ENCODE results near the gene CPTP. TPM values are rescaled to one million over a fixed set of nuclear protein-coding genes. Genes with fewer than 3 reads are reported as not detected.

The CPTP gene
- total and polyA plus RNA-seq, 4 donors, result 7.9 to 45.1 (median 22.5) TPM

DNA sequence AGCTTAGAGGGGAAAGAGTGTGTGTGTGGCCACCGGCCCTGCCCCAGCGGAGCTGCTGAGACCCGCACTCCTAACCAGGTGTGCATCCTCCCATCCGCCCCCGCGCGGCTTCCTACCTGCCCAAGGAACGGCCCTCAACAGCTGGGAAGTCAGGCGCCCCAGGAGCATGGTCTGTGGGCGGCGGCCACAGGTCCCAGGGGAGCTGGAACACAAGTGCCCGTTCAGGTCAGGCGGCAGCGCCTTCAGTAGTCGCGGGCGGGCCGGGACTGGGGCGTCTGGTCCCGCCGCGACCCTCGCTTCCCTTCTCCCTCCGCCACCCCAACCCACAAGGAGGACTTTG is 50.0 kb downstream of the CPTP start:
- H3K36me3 ChIP-seq (ENCODE audit: control insufficient read depth in 4 of 4, insufficient read depth in 3 of 4, low read depth in 1 of 4, low read length in 3 of 4), result peaks cover 0 to 4% (median 0%) of the 10 kb centered on the region in 4 donors
- no peak for TF ChIP-seq TAF1 (conservative IDR thresholded peaks at IDR 0.05)
- no peak for TF ChIP-seq YY1 (IDR thresholded peaks at IDR 0.05)
- no peak for TF ChIP-seq FOXA1 (IDR thresholded peaks at IDR 0.05)
- no peak for TF ChIP-seq FOXA2 (IDR thresholded peaks at IDR 0.05)
- TF ChIP-seq, protein P1, sequence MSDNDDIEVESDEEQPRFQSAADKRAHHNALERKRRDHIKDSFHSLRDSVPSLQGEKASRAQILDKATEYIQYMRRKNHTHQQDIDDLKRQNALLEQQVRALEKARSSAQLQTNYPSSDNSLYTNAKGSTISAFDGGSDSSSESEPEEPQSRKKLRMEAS (IDR thresholded peaks at IDR 0.05), result no peak
- WGBS, result under 1% methylated on average over 24 of the region's 24 CpGs
- peak overlapping the region; percentile 70 to 98 (median 82) for H3K4me3 ChIP-seq (ENCODE audit: low read depth in 1 of 3, low read length in 3 of 3)
- H3K27ac ChIP-seq (ENCODE audit: low read depth in 1 of 2, low read length in 2 of 2), result peak overlapping the region; percentile 77 to 87
- peak overlapping the region; percentile 68 to 94 for H3K9ac ChIP-seq (ENCODE audit: low read depth in 1 of 2, low read length in 2 of 2)
- DNase-seq (ENCODE audit: low spot score), result no peak
- H3K9me3 ChIP-seq (ENCODE audit: control insufficient read depth in 4 of 4, low read length in 3 of 4), result no peaks in the 10 kb centered on the region
- H3K4me1 ChIP-seq (ENCODE audit: control insufficient read depth in 4 of 4, insufficient read depth in 4 of 4, low read length in 3 of 4), result peaks cover 7 to 33% (median 28%) of the 10 kb centered on the region in 4 donors
- no peaks in the 10 kb centered on the region for H3K27me3 ChIP-seq (ENCODE audit: control insufficient read depth in 4 of 4, insufficient read depth in 4 of 4, low read length in 3 of 4)

DNA sequence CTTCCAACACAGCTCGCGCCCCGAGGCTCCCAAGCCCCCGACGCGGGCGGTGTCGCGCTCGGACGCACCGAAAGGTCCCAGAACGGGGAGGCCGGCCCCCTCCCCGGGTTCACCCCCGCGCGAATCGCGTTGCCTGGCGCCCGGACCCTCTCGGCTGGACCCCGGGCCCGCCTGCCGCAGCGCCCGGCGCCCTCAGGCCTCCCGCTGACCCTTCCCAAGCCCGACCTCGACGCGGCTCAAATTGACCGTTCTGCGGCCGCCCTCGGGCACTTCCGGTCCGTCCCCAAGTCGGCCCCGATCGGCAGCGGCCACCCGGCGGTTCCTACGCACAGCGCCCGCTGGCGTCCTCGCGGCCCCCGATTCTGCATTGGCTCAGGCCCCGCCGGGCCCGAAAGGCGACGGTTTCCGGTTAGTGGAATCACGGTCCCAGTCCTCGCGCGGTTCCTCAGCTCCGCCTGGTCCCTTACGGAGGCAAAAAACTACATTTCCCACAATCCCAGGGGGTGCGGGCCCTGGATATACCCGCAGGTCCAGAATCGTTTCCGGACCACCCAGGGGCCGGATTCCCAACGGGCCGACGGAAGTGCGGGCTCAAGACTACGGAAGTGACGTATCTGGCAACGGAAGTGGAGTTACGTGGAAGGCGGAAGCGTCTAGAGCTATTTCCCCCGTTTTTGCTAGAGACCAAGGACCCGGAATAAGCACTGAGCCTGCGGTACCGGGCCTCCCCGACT is 50.5 kb downstream of the CPTP start, which contains the start of gene AURKAIP1:
AURKAIP1 (minus strand) TSS at position 279 of the 734 bp plus-strand sequence. CDS start 451 bp downstream, outside the sequence.
- Histone ChIP-seq H3K9me3 (ENCODE audit: control insufficient read depth in 4 of 4, low read length in 3 of 4) (no peaks in the 10 kb centered on the region), H3K27ac (ENCODE audit: low read depth in 1 of 2, low read length in 2 of 2) (peak within 1 kb of the TSS; percentile 77 to 87), H3K36me3 (ENCODE audit: control insufficient read depth in 4 of 4, insufficient read depth in 3 of 4, low read depth in 1 of 4, low read length in 3 of 4) (peaks cover 0 to 4% (median 0%) of the 10 kb centered on the region in 4 donors), H3K27me3 (ENCODE audit: control insufficient read depth in 4 of 4, insufficient read depth in 4 of 4, low read length in 3 of 4) (no peaks in the 10 kb centered on the region), H3K9ac (ENCODE audit: low read depth in 1 of 2, low read length in 2 of 2) (peak within 1 kb of the TSS; percentile 72 to 94), H3K4me3 (ENCODE audit: low read depth in 1 of 3, low read length in 3 of 3) (peak within 1 kb of the TSS; percentile 73 to 98 (median 82)), H3K4me1 (ENCODE audit: control insufficient read depth in 4 of 4, insufficient read depth in 4 of 4, low read length in 3 of 4) (peaks cover 7 to 33% (median 28%) of the 10 kb centered on the region in 4 donors)
- under 1% methylated on average over 85 of the region's 85 CpGs for WGBS
- TF ChIP-seq FOXA1 (IDR thresholded peaks at IDR 0.05) (no peak), GABPA (IDR thresholded peaks at IDR 0.05 in 1 of 2, conservative IDR thresholded peaks at IDR 0.05 in 1 of 2) (peak; percentile 97), NR2F2 (IDR thresholded peaks at IDR 0.05) (peak; percentile 36), HNF4G (IDR thresholded peaks at IDR 0.05) (no peak), TAF1 (conservative IDR thresholded peaks at IDR 0.05) (no peak), JUND (IDR thresholded peaks at IDR 0.05) (no peak), YY1 (IDR thresholded peaks at IDR 0.05) (peak; percentile 90), RAD21 (IDR thresholded peaks at IDR 0.05) (peak; percentile 31 to 34), FOXA2 (IDR thresholded peaks at IDR 0.05) (no peak), EGR1 (IDR thresholded peaks at IDR 0.05; ENCODE audit: low read depth in 2 of 2) (peak; percentile 81 to 94), HNF4A (conservative IDR thresholded peaks at IDR 0.05) (peak in 1 of 2 donors; percentile 40), RXRA (IDR thresholded peaks at IDR 0.05) (peak; percentile 35 to 47), SP1 (IDR thresholded peaks at IDR 0.05) (peak; percentile 82)
- TF ChIP-seq, protein P2, sequence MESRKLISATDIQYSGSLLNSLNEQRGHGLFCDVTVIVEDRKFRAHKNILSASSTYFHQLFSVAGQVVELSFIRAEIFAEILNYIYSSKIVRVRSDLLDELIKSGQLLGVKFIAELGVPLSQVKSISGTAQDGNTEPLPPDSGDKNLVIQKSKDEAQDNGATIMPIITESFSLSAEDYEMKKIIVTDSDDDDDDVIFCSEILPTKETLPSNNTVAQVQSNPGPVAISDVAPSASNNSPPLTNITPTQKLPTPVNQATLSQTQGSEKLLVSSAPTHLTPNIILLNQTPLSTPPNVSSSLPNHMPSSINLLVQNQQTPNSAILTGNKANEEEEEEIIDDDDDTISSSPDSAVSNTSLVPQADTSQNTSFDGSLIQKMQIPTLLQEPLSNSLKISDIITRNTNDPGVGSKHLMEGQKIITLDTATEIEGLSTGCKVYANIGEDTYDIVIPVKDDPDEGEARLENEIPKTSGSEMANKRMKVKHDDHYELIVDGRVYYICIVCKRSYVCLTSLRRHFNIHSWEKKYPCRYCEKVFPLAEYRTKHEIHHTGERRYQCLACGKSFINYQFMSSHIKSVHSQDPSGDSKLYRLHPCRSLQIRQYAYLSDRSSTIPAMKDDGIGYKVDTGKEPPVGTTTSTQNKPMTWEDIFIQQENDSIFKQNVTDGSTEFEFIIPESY (IDR thresholded peaks at IDR 0.05), result peak; percentile 98
- TF ChIP-seq, protein P3, sequence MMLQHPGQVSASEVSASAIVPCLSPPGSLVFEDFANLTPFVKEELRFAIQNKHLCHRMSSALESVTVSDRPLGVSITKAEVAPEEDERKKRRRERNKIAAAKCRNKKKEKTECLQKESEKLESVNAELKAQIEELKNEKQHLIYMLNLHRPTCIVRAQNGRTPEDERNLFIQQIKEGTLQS (IDR thresholded peaks at IDR 0.05), result no peak
- TF ChIP-seq, protein P4, sequence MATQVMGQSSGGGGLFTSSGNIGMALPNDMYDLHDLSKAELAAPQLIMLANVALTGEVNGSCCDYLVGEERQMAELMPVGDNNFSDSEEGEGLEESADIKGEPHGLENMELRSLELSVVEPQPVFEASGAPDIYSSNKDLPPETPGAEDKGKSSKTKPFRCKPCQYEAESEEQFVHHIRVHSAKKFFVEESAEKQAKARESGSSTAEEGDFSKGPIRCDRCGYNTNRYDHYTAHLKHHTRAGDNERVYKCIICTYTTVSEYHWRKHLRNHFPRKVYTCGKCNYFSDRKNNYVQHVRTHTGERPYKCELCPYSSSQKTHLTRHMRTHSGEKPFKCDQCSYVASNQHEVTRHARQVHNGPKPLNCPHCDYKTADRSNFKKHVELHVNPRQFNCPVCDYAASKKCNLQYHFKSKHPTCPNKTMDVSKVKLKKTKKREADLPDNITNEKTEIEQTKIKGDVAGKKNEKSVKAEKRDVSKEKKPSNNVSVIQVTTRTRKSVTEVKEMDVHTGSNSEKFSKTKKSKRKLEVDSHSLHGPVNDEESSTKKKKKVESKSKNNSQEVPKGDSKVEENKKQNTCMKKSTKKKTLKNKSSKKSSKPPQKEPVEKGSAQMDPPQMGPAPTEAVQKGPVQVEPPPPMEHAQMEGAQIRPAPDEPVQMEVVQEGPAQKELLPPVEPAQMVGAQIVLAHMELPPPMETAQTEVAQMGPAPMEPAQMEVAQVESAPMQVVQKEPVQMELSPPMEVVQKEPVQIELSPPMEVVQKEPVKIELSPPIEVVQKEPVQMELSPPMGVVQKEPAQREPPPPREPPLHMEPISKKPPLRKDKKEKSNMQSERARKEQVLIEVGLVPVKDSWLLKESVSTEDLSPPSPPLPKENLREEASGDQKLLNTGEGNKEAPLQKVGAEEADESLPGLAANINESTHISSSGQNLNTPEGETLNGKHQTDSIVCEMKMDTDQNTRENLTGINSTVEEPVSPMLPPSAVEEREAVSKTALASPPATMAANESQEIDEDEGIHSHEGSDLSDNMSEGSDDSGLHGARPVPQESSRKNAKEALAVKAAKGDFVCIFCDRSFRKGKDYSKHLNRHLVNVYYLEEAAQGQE (IDR thresholded peaks at IDR 0.05), result no peak
- TF ChIP-seq, protein P5, sequence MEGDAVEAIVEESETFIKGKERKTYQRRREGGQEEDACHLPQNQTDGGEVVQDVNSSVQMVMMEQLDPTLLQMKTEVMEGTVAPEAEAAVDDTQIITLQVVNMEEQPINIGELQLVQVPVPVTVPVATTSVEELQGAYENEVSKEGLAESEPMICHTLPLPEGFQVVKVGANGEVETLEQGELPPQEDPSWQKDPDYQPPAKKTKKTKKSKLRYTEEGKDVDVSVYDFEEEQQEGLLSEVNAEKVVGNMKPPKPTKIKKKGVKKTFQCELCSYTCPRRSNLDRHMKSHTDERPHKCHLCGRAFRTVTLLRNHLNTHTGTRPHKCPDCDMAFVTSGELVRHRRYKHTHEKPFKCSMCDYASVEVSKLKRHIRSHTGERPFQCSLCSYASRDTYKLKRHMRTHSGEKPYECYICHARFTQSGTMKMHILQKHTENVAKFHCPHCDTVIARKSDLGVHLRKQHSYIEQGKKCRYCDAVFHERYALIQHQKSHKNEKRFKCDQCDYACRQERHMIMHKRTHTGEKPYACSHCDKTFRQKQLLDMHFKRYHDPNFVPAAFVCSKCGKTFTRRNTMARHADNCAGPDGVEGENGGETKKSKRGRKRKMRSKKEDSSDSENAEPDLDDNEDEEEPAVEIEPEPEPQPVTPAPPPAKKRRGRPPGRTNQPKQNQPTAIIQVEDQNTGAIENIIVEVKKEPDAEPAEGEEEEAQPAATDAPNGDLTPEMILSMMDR (IDR thresholded peaks at IDR 0.05; ENCODE audit: low read depth, low read length, missing input control), result no peak
- TF ChIP-seq, protein P1 (IDR thresholded peaks at IDR 0.05), result peak; percentile 87
- peak; percentile 94 for DNase-seq (ENCODE audit: low spot score)
